AG09319 (cell line): Measurements from ENCODE around the gene PSMD8.

Experiments
- DNase-seq: peaks from one replicate; pipeline ENCODE4 v3.0.0-alpha.2; 2010; ENCODE audit warnings: low read depth; ENCODE audit errors: extremely low read depth
- CTCF ChIP-seq: IDR thresholded peaks from 2 replicates; pipeline ENCODE4 v1.5.1; 2011; ENCODE audit warnings: low read depth, mild to moderate bottlenecking, inconsistent platforms, low read length, moderate library complexity

Gene PSMD8

DNA sequence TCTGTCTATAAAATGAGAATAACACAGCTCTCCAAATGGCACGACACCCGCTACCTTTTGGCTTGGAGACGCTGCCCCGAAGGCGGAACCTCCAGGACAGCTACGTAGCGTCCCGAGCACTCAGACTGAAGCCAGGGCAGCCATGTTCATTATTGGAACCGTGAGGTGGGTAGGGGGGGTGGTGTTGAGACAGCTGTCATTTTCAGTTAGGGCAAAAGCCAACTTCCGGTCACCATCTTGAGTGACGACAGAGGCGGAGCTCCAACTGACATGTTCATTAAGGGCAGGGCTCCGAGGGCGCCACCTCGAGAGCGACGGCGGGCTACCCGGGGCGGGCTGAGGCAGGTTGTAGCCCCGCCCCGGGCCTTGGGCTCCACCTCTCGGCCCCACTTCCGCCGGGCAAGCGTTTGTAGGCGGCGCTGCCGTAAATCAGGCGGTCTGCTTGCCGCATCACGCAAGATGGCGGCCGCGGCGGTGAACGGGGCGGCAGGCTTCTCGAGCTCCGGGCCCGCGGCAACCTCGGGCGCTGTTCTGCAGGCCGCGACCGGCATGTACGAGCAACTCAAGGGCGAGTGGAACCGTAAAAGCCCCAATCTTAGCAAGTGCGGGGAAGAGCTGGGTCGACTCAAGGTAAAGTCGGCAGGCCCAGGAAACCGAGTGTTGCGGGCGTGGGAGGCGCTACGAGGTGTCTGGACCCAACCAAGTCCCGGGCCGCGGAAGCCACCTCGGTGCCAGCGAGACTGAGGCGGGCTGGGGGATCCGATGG, at the start of gene PSMD8:
PSMD8 (plus strand) TSS at position 240 of the 766 bp plus-strand sequence; CDS start at position 271, 31 bp downstream.
- peak; percentile 20 for TF ChIP-seq CTCF
- peak; percentile 96 for DNase-seq

- DNase-seq = no peak
- no peak for TF ChIP-seq CTCF
Measured at GRCh38 chr19:38326591-38326990, 47.8 kb upstream of the PSMD8 start.

DNA sequence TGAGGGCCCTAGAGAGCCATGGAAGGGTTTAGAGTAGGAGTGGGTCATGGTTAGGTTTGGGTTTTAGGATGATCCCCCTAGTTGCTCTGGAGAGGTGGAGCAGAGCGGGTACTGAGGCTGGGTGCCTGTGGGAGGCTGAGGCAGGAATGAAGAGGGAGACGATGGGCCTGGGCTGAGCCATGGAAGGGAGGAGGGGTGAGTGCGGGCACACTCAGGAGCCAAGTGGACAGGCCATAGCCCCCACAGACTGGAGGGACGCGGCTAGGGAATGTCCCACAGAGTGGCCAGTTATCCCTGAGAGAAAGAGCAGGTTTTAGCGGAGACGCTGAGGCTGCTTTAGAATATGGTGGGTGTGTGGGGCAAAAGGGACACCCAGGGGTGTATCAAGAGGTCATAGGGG, 44.7 kb upstream of the PSMD8 start:
- DNase-seq = no peak
- no peak for TF ChIP-seq CTCF

- no peak for DNase-seq
- TF ChIP-seq CTCF = no peak
Measured at GRCh38 chr19:38331728-38332127, 42.6 kb upstream of the PSMD8 start.

- TF ChIP-seq CTCF = no peak
- no peak for DNase-seq
Measured at GRCh38 chr19:38333245-38333644, 41.1 kb upstream of the PSMD8 start.

DNA sequence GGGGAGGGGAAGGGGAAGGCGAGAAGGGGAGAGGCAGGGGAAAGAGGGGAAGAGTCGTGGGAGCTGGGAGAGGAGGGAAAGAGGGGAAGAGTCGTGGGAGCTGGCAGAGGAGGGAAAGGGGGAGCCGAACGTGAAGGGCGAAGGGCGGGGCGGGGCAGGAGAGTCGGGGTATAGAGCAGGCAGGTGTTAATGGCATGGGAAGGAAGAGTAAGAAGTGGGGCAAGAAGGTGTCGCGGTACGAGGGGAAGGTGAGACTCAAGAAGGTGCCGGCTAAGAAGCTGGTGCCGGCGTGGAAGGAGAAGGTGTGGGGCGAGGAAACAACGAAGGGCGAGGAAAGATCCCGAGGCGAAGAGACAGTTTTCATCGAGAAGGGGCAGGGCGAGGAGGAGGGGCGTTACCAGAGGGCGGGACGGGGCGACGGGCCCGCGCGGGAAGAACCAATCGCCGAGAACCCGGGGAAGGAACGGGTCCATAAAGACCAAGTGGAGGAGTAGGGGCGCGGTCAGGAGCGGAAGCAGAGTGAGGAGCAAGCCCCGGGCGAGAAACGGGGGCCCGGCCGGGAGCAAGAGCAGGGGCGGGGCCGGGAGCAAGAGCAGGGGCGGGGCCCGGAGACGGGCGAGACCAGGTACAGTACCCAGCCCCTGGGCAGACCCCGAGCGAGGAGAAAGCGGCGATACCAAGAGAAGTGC, 38.3 kb upstream of the PSMD8 start:
- peak; percentile 83 for DNase-seq
- no peak for TF ChIP-seq CTCF

DNA sequence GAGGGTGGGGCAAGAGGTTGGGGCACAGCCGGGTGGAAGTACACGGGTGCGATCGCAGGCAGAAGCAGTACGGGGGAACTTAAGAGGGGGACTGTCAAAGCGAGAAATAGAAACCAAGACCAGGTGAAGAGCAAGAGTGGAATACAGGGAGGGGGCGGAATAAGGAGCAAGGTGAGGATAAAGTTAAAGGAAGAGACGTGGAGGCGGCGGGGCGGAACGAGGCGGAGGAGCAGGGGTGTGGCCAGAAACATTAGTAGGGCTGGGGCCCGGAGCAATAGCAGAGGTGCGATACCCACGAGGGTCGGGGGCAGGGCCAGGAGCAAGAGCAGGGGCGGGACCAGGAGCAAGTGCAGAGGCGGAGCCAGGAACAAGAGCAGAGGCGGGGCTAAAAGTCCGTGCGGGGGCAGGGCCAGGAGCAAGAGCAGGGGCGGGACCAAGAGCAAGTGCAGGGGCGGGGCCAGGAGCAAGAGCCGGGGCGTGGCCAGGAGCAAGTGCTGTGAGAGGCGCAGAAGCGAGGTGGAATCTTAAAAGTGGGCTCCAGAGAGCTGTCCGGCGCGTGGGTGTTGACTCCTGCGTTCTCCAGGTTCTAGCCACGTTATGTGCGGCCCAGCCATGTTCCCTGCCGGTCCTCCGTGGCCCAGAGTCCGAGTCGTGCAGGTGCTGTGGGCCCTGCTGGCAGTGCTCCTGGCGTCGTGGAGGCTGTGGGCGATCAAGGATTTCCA, 37.6 kb upstream of the PSMD8 start:
- TF ChIP-seq CTCF = no peak
- peak; percentile 72 for DNase-seq
